Sigmoid colon (tissue), 7 donors: ENCODE data around the gene SLC26A8. TPM values are rescaled to one million over a fixed set of nuclear protein-coding genes. Genes with fewer than 3 reads are reported as not detected.

Source experiments
- DNase-seq: peaks from one replicate; pipeline ENCODE4 v3.0.0-alpha.2; 2019
- H3K27ac ChIP-seq, 4 donors: fragments of 200-600 bp; sonication (generic); one replicate each; pipeline ENCODE4 v1.5.1; 2016 to 2019; ENCODE audit warnings: mild to moderate bottlenecking in 1 of 4
- H3K27me3 ChIP-seq, 3 donors: fragments of 200-600 bp; sonication (generic); one replicate each; pipeline ENCODE4 v1.5.1; 2019; ENCODE audit warnings: mild to moderate bottlenecking in 1 of 3
- H3K36me3 ChIP-seq, 4 donors: fragments of 200-600 bp; sonication (generic); one replicate each; pipeline ENCODE4 v1.5.1; 2016 to 2019
- H3K4me1 ChIP-seq, 4 donors: fragments of 200-600 bp; sonication (generic); one replicate each; pipeline ENCODE4 v1.5.1; 2017 to 2019
- H3K4me3 ChIP-seq, 4 donors: fragments of 200-600 bp; sonication (generic); one replicate each; pipeline ENCODE4 v1.5.1; 2017 to 2019; ENCODE audit warnings: mild to moderate bottlenecking in 2 of 4, moderate library complexity in 1 of 4
- H3K9me3 ChIP-seq, 4 donors: fragments of 200-600 bp in 3 of 4; sonication (generic) in 3 of 4; one replicate each; pipeline versions ENCODE4 v1.5.1 to v1.6.1; 2013 to 2019
- EP300 ChIP-seq, 4 donors: sonication (generic); formaldehyde crosslinking; IDR thresholded peaks; one replicate each; pipeline ENCODE4 v1.6.1; 2017; ENCODE audit warnings: antibody characterized with exemption in 4 of 4
- POLR2A ChIP-seq, 2 donors: fragments of 450-650 bp; IDR thresholded peaks; one replicate each; pipeline ENCODE4 v1.6.1; 2016; ENCODE audit warnings: antibody characterized with exemption in 2 of 2, mild to moderate bottlenecking in 2 of 2, moderate library complexity in 2 of 2
- POLR2AphosphoS5 ChIP-seq, 4 donors: sonication (generic); formaldehyde crosslinking; IDR thresholded peaks; one replicate each; pipeline ENCODE4 v1.6.1; 2017; ENCODE audit warnings: antibody characterized with exemption in 4 of 4
- WGBS, 2 donors: extraction: QIAGEN DNeasy Blood & Tissue Kit; methylation state at CpG; one replicate each; pipeline ENCODE4 v1.1.7; 2013; 5-methylcytosine and 5-hydroxymethylcytosine counted together
- intact Hi-C: fragments of 100-400 bp; cut with DNase I; formaldehyde crosslinking; loops from one replicate; pipeline ENCODE4 v1.15.1; 2023
- polyA plus RNA-seq, 3 donors: library from polyadenylated mRNA; stranded (reverse); fragments of 200-250 nt; gene quantifications; one replicate each; pipeline ENCODE4 v1.2.3, GENCODE V29; 2013
- total RNA-seq, 4 donors: library from RNA; depleted of rRNA; stranded (reverse); fragments of >200 nt; gene quantifications; one replicate each; pipeline ENCODE4 v1.1.0, GENCODE V29; 2016
- TF ChIP-seq, protein P1 (sequence below), 4 experiments: fragments of 450-650 bp in 3 of 4; fragments of 200-600 bp in 1 of 4; IDR thresholded peaks; one replicate each; pipeline ENCODE4 v1.5.1; 2016 to 2019; ENCODE audit warnings: antibody characterized with exemption in 4 of 4, mild to moderate bottlenecking in 3 of 4, moderate library complexity in 2 of 4
- donor health status: healthy with polysubstance abuse.
- donor health status: Bipolar disorder and iron deficiency.
- donor health status: healthy.

The SLC26A8 gene
- total and polyA plus RNA-seq, 7 donors: 0.10 TPM; not detected in 6

DNA sequence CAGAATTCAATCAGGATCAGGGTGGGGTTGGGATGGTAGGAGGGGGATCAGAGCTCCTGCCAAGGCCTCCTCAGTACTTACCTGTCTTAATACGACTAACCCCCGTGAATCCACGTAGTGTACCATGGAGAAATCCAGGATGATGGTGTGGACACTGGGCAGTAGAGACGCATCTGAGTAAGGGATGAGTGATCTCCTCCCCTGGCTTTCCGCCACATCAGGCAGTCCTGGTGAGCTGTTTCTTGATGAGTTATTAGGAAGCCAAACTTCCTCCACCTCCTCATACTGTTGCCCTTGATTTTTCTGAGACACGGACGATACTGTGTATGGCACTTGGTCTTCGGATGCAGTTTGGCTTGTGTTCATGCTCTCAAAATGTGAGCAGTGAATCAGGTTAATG is 69.4 kb downstream of the SLC26A8 start:
- intact Hi-C loops: no loop called here
- Histone ChIP-seq H3K27me3 (peaks cover 0 to 3% (median 0%) of the 10 kb centered on the region in 3 donors), H3K9me3 (no peaks in the 10 kb centered on the region), H3K4me1 (no peaks in the 10 kb centered on the region), H3K36me3 (no peaks in the 10 kb centered on the region), H3K27ac (no peak overlapping the region), H3K4me3 (no peak overlapping the region)
- DNase-seq: no peak
- 95 to 97% methylated on average over 8 of the region's 8 CpGs for WGBS, 2 donors
- TF ChIP-seq, protein P1, sequence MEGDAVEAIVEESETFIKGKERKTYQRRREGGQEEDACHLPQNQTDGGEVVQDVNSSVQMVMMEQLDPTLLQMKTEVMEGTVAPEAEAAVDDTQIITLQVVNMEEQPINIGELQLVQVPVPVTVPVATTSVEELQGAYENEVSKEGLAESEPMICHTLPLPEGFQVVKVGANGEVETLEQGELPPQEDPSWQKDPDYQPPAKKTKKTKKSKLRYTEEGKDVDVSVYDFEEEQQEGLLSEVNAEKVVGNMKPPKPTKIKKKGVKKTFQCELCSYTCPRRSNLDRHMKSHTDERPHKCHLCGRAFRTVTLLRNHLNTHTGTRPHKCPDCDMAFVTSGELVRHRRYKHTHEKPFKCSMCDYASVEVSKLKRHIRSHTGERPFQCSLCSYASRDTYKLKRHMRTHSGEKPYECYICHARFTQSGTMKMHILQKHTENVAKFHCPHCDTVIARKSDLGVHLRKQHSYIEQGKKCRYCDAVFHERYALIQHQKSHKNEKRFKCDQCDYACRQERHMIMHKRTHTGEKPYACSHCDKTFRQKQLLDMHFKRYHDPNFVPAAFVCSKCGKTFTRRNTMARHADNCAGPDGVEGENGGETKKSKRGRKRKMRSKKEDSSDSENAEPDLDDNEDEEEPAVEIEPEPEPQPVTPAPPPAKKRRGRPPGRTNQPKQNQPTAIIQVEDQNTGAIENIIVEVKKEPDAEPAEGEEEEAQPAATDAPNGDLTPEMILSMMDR (IDR thresholded peaks at IDR 0.05): no peak
- no peak for TF ChIP-seq EP300 (IDR thresholded peaks at IDR 0.05)
- TF ChIP-seq POLR2AphosphoS5 (IDR thresholded peaks at IDR 0.05): no peak
- no peak for TF ChIP-seq POLR2A (IDR thresholded peaks at IDR 0.05)

DNA sequence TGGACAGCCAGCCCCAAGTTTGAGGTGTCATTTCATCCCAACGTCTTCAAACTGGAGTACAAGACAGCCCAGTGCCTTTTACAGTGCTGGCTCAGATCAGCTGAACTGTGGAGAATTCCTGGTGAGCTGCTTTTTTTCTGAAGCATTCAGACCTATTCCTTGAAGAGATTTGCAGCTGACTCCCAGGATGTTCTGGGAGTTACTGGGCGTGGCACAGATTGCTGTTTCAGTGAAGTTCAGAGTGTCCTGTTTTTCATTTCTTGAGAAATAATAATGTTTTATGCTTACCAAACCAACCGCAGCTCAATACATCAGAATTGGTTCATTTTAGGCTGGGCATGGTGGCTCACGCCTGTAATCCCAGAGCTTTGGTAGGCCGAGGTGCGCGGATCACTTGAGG is 70.1 kb downstream of the SLC26A8 start:
- Histone ChIP-seq H3K27me3 (no peaks in the 10 kb centered on the region), H3K36me3 (no peaks in the 10 kb centered on the region), H3K27ac (no peak overlapping the region), H3K4me3 (no peak overlapping the region), H3K4me1 (no peaks in the 10 kb centered on the region), H3K9me3 (no peaks in the 10 kb centered on the region)
- DNase-seq: no peak
- WGBS, 2 donors: 69 to 88% methylated on average over 7 of the region's 7 CpGs
- no peak for TF ChIP-seq POLR2AphosphoS5 (IDR thresholded peaks at IDR 0.05)
- TF ChIP-seq, protein P1 (IDR thresholded peaks at IDR 0.05): no peak
- TF ChIP-seq POLR2A (IDR thresholded peaks at IDR 0.05): no peak
- TF ChIP-seq EP300 (IDR thresholded peaks at IDR 0.05): no peak
- intact Hi-C loops: no loop called here

DNA sequence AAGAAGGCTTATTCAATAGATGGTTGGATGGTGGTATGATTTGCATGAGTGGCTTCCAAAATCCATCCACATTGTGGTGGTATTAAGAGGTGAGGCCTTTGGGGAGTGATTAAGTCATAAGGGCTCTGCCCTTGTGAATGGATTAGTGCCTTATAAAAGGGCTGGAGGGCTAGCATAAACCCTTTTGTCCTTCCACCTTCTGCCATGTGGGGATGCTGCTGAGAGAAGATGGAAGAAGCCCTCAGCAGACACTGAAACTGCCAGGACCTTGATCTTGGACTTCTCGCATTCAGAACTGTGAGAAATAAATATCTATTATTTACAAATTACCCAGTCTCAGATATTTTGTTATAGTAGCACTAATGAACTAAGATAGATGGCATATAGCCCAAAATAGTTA is 75.7 kb downstream of the SLC26A8 start:
- H3K4me3 ChIP-seq: no peak overlapping the region
- WGBS, 2 donors: 90% methylated on average over 1 of the region's 1 CpG
- no peaks in the 10 kb centered on the region for H3K36me3 ChIP-seq
- H3K4me1 ChIP-seq: no peaks in the 10 kb centered on the region
- TF ChIP-seq POLR2AphosphoS5 (IDR thresholded peaks at IDR 0.05): no peak
- no peak for TF ChIP-seq POLR2A (IDR thresholded peaks at IDR 0.05)
- TF ChIP-seq, protein P1 (IDR thresholded peaks at IDR 0.05): no peak
- no peak for TF ChIP-seq EP300 (IDR thresholded peaks at IDR 0.05)
- intact Hi-C loops: no loop called here
- DNase-seq: no peak
- no peaks in the 10 kb centered on the region for H3K9me3 ChIP-seq
- no peak overlapping the region for H3K27ac ChIP-seq
- H3K27me3 ChIP-seq: no peaks in the 10 kb centered on the region

DNA sequence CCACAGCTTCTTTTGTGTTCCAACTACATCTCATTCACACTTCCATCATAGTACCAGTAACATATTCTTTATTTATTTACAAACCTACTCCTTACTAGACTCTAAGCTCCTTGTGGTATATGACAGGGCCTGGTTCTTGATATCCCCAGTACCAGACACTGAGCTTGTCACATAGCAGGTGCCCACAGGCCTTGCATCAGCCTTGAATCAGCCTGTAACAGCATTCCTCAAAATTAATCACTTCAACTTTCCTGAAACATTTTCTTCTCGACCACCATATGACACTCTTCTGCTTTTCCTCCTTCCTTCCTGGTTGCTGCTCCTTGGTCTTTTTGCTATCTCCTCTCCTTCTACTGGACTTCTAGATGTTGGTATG is 78.8 kb downstream of the SLC26A8 start:
- intact Hi-C loops: no loop called here
- Histone ChIP-seq H3K27ac (no peak overlapping the region), H3K9me3 (no peaks in the 10 kb centered on the region), H3K4me3 (no peak overlapping the region), H3K36me3 (no peaks in the 10 kb centered on the region), H3K27me3 (no peaks in the 10 kb centered on the region), H3K4me1 (no peaks in the 10 kb centered on the region)
- TF ChIP-seq POLR2A (IDR thresholded peaks at IDR 0.05): no peak
- TF ChIP-seq EP300 (IDR thresholded peaks at IDR 0.05): no peak
- TF ChIP-seq POLR2AphosphoS5 (IDR thresholded peaks at IDR 0.05): no peak
- TF ChIP-seq, protein P1 (IDR thresholded peaks at IDR 0.05): no peak
- DNase-seq: no peak
- 65 to 90% methylated on average over 1 of the region's 1 CpG for WGBS, 2 donors

DNA sequence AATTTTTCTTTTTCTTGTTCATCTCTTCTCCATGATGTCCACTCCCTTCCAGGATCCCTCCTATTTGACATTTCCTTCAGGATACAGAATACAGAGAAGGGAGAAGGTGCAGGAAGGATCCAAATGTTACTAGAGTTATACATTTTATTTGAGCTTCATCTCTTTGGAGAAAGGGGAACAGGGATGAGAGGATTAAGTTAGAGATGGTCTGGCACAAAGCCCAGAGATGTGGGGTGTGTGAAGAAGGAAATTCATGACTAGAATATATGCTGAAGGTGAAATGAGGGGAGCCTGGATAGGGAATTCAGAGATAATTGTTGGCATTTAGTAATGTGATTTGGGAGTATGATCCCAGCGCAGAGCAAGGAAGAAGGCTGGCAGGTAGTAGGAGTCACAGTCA is 81.1 kb downstream of the SLC26A8 start:
- TF ChIP-seq POLR2A (IDR thresholded peaks at IDR 0.05) (no peak), EP300 (IDR thresholded peaks at IDR 0.05) (no peak), POLR2AphosphoS5 (IDR thresholded peaks at IDR 0.05) (no peak)
- TF ChIP-seq, protein P1 (IDR thresholded peaks at IDR 0.05): no peak
- Histone ChIP-seq H3K27me3 (no peaks in the 10 kb centered on the region), H3K36me3 (no peaks in the 10 kb centered on the region), H3K27ac (no peak overlapping the region), H3K9me3 (no peaks in the 10 kb centered on the region), H3K4me3 (no peak overlapping the region), H3K4me1 (no peaks in the 10 kb centered on the region)
- intact Hi-C loops: no loop called here
- 79 to 93% methylated on average over 1 of the region's 1 CpG for WGBS, 2 donors
- no peak for DNase-seq
